B cell (primary cell): Measurements from ENCODE around the gene SPAG7. TPM values are rescaled to one million over a fixed set of nuclear protein-coding genes. Genes with fewer than 3 reads are reported as not detected.
A peak's percentile ranks its signal among the peaks of the same experiment; 100 is the strongest.

Source experiments
- ATAC-seq: fragments of 200-7000 bp; cut with Tn5 transposase; one replicate; pipeline ENCODE4 v1.10.0; 2021; ENCODE audit warnings: low read depth, mild to moderate bottlenecking, moderate number of reproducible peaks, moderate library complexity
- CTCF ChIA-PET: fragments of 350-600 bp; sonication (Branson Sonifier 250); formaldehyde crosslinking; loops from one replicate; lab custom pipeline; 2021; ENCODE audit warnings: antibody characterized with exemption, inconsistent platforms; lab: Charles Lee
- POLR2A ChIA-PET: fragments of 350-600 bp; sonication (Branson Sonifier 250); formaldehyde crosslinking; loops from one replicate; lab custom pipeline; 2021; ENCODE audit warnings: antibody characterized with exemption; lab: Charles Lee
- DNase-seq: peaks from one replicate; pipeline ENCODE4 v3.0.0; 2013
- H2AFZ ChIP-seq: 2 replicates; pipeline ENCODE4 v1.6.1; 2012; ENCODE audit warnings: mild to moderate bottlenecking, low read depth, low read length; ENCODE audit not compliant: insufficient read depth, poor library complexity, severe bottlenecking
- H3K27ac ChIP-seq, 2 donors: 1 replicate in 1 of 2; 2 replicates in 1 of 2; pipeline ENCODE4 v1.5.1; 2012 to 2013; ENCODE audit warnings: low read length in 2 of 2, mild to moderate bottlenecking in 2 of 2, moderate library complexity in 1 of 2
- H3K27me3 ChIP-seq, 4 experiments: fragments of 200-600 bp in 1 of 4; sonication (generic) in 1 of 4; replicated peaks in 1 of 4; 1 replicate in 2 of 4; 2 replicates in 2 of 4; pipeline versions ENCODE4 v1.6.1 to v1.7.0; 2013 to 2016; ENCODE audit warnings: low read length in 3 of 4, mild to moderate bottlenecking in 2 of 4, mixed read lengths in 1 of 4, moderate library complexity in 1 of 4; ENCODE audit not compliant: insufficient read depth in 4 of 4, control insufficient read depth in 3 of 4; ENCODE audit errors: control extremely low read depth in 1 of 4
- H3K36me3 ChIP-seq, 2 experiments: replicated peaks in 1 of 2; 1 replicate in 1 of 2; 2 replicates in 1 of 2; pipeline versions ENCODE4 v1.6.1 to v1.7.1; 2013; ENCODE audit warnings: low read length in 1 of 2; ENCODE audit not compliant: insufficient read depth in 2 of 2, control insufficient read depth in 1 of 2; ENCODE audit errors: control extremely low read depth in 1 of 2, extremely low read depth in 1 of 2
- H3K4me1 ChIP-seq, 2 donors: fragments of 200-600 bp in 1 of 2; sonication (generic) in 1 of 2; 1 replicate in 1 of 2; 2 replicates in 1 of 2; pipeline versions ENCODE4 v1.5.1 to v1.6.1; 2013 to 2017; ENCODE audit warnings: low read length in 2 of 2; ENCODE audit not compliant: control insufficient read depth in 2 of 2, insufficient read depth in 2 of 2
- H3K4me2 ChIP-seq: replicated peaks from 2 replicates; pipeline ENCODE3; 2012; ENCODE audit warnings: mild to moderate bottlenecking, low read depth, low read length; ENCODE audit not compliant: poor library complexity, severe bottlenecking
- H3K4me3 ChIP-seq, 5 experiments: fragments of 200-600 bp in 1 of 5; sonication (generic) in 1 of 5; 1 replicate in 3 of 5; 2 replicates in 2 of 5; pipeline versions ENCODE4 v1.5.1 to v1.7.0; 2011 to 2016; ENCODE audit warnings: low read length in 4 of 5, mild to moderate bottlenecking in 4 of 5, low read depth in 2 of 5, control low read depth in 1 of 5, moderate library complexity in 1 of 5; ENCODE audit not compliant: insufficient read depth in 1 of 5; ENCODE audit errors: control extremely low read depth in 1 of 5, extremely low read depth in 1 of 5
- H3K79me2 ChIP-seq: fragments of 200-600 bp; sonication (generic); one replicate; pipeline ENCODE4 v1.6.0; 2016; ENCODE audit warnings: low read length; ENCODE audit not compliant: control insufficient read depth, insufficient read depth
- H3K9ac ChIP-seq: fragments of 200-600 bp; sonication (generic); 2 replicates; pipeline ENCODE4 v1.6.1; 2017; ENCODE audit warnings: mild to moderate bottlenecking, low read length, moderate library complexity
- H3K9me3 ChIP-seq, 3 donors: one replicate each; pipeline versions ENCODE4 v1.6.1 to v1.7.1; 2013; ENCODE audit warnings: low read length in 2 of 3; ENCODE audit not compliant: control insufficient read depth in 2 of 3, insufficient read depth in 1 of 3; ENCODE audit errors: control extremely low read depth in 1 of 3
- H4K20me1 ChIP-seq: 2 replicates; pipeline ENCODE4 v1.6.0; 2012; ENCODE audit warnings: mild to moderate bottlenecking, low read length; ENCODE audit not compliant: insufficient read depth, control insufficient read depth, poor library complexity, severe bottlenecking
- H3K27ac Mint-ChIP-seq: one replicate; pipeline ENCODE4 v1.8.0; 2021; ENCODE audit warnings: mixed read lengths
- H3K27me3 Mint-ChIP-seq: one replicate; pipeline ENCODE4 v1.8.0; 2021; ENCODE audit warnings: mixed read lengths
- H3K4me1 Mint-ChIP-seq: one replicate; pipeline ENCODE4 v1.8.0; 2021; ENCODE audit warnings: mixed read lengths
- H3K4me3 Mint-ChIP-seq: one replicate; pipeline ENCODE4 v1.8.0; 2021; ENCODE audit warnings: mixed read lengths
- H3K9me3 Mint-ChIP-seq: one replicate; pipeline ENCODE4 v1.8.0; 2022; ENCODE audit warnings: mixed read lengths; ENCODE audit not compliant: insufficient read depth
- EZH2 ChIP-seq: IDR thresholded peaks from 2 replicates; pipeline ENCODE4 v1.6.1; 2012; ENCODE audit warnings: borderline replicate concordance, low read depth, mild to moderate bottlenecking, moderate library complexity, low read length; ENCODE audit not compliant: insufficient read depth, poor library complexity, severe bottlenecking
- WGBS: methylation state at CpG from one replicate; pipeline ENCODE4 v1.1.5; 2013; ENCODE audit warnings: missing lambda C conversion rate; ENCODE audit not compliant: insufficient coverage; 5-methylcytosine and 5-hydroxymethylcytosine counted together
- intact Hi-C: fragments of 100-400 bp; cut with micrococcal nuclease; formaldehyde crosslinking; loops from one replicate; pipeline ENCODE4 v1.10.0; 2022
- polyA plus RNA-seq: library from polyadenylated mRNA; depleted of rRNA; stranded (reverse); fragments of >200 nt; gene quantifications from 2 replicates; pipeline ENCODE4 v1.2.3, GENCODE V29; 2012
- total RNA-seq, 2 donors: library from RNA; stranded (reverse); fragments of 120-200 nt in 1 of 2; gene quantifications; 1 replicate in 1 of 2; 2 replicates in 1 of 2; pipeline versions ENCODE4 v1.2.3 to v1.2.4, GENCODE V29; 2013 to 2022
- TF ChIP-seq, protein P1 (sequence below): fragments of 200-600 bp; IDR thresholded peaks from one replicate; pipeline ENCODE4 v1.8.0; 2022; ENCODE audit warnings: antibody characterized with exemption, mild to moderate bottlenecking

SPAG7 gene
- total and polyA plus RNA-seq, 2 donors (not counting 1 experiment from before 2014, with no cell fraction given): 43.4 to 52.5 TPM

DNA sequence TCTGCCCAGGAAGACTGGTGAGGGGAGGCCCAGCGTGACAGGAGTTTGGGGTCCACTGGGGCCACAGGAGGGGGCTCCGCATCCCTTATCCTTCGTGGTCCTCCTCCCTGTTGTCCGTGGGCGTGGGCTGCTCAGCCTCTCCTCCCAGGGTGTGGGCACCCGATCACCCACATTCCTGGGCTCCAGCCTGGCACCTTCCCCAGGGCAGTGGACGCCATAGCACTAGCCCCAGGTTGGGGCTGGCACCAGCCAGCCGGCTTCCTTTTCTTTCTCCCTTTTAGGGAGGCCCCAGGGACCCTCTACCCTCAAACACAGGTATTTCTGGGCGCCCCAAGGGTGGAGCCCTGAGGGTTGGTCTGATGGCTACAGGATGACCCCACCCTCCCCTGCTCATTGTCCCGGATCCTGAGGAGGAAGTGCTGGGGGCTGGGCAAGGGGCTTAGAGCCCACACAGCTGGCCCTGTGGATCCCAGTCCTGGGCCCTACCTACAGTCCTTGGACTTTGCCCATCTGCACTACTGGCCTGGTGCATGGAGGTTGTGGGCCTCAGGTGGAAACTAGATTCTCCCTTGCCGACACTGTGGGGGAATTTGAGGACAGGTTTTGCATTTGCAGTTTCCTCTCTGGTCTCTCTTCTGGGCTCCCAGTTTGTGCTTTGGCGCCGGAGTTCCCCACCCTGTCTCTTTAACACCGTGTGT, 31.3 kb upstream of the SPAG7 start:
- Histone ChIP-seq H3K4me3 (peak overlapping the region; percentile 34 to 73 (median 66)), H4K20me1 (peaks cover 8% of the 10 kb centered on the region), H3K4me1 (peaks cover 22 to 26% of the 10 kb centered on the region in 2 donors), H3K9ac (peak overlapping the region; percentile 75), H3K9me3 (no peaks in the 10 kb centered on the region), H3K27ac (no peak overlapping the region), H3K36me3 (peaks cover 0 to 6% of the 10 kb centered on the region in 2 experiments), H3K4me2 (peak overlapping the region; percentile 97), H3K27me3 (peaks cover 0 to 15% (median 2%) of the 10 kb centered on the region in 4 experiments), H3K79me2 (no peaks in the 10 kb centered on the region), H2AFZ (no peak overlapping the region)
- ChIA-PET POLR2A (interaction anchor here (2.0 to 3.1 kb wide), 3 partner anchors 12 to 51 kb away, joined by 9 to 16 read pairs (median 9); partner anchors contain the start of genes CAMTA2 and PFN1), CTCF (interaction anchor here (0.9 to 3.5 kb wide), 3 partner anchors 11 to 21 kb away, joined by 3 to 26 read pairs (median 6); partner anchors contain the start of gene CAMTA2)
- H3K4me1 Mint-ChIP-seq: peaks cover 21% of the 10 kb centered on the region
- intact Hi-C loops: loop anchor here (5.0 kb wide), 2 partner anchors 33 to 63 kb away; no protein-coding TSS in a partner anchor
- TF ChIP-seq, protein P1, sequence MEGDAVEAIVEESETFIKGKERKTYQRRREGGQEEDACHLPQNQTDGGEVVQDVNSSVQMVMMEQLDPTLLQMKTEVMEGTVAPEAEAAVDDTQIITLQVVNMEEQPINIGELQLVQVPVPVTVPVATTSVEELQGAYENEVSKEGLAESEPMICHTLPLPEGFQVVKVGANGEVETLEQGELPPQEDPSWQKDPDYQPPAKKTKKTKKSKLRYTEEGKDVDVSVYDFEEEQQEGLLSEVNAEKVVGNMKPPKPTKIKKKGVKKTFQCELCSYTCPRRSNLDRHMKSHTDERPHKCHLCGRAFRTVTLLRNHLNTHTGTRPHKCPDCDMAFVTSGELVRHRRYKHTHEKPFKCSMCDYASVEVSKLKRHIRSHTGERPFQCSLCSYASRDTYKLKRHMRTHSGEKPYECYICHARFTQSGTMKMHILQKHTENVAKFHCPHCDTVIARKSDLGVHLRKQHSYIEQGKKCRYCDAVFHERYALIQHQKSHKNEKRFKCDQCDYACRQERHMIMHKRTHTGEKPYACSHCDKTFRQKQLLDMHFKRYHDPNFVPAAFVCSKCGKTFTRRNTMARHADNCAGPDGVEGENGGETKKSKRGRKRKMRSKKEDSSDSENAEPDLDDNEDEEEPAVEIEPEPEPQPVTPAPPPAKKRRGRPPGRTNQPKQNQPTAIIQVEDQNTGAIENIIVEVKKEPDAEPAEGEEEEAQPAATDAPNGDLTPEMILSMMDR: no peak
- TF ChIP-seq EZH2: no peak
- H3K27ac Mint-ChIP-seq: peak overlapping the region; percentile 72
- WGBS: 46% methylated on average over 13 of the region's 14 CpGs
- peak overlapping the region; percentile 83 for H3K4me3 Mint-ChIP-seq
- DNase-seq (peak; percentile 68), ATAC-seq (no peak)
- H3K27me3 Mint-ChIP-seq: no peaks in the 10 kb centered on the region
- no peaks in the 10 kb centered on the region for H3K9me3 Mint-ChIP-seq
